A549 (cell line): ENCODE results near the gene INVS.

Source experiments
- CTCF ChIP-seq: fragments of >200 bp; sonication (Bioruptor Twin); formaldehyde crosslinking; IDR thresholded peaks from 3 replicates; pipeline ENCODE4 v1.5.1; 2016
- MAFK ChIP-seq: fragments of 450-650 bp; IDR thresholded peaks from 2 replicates; pipeline ENCODE4 v1.6.1; 2014; ENCODE audit not compliant: partially characterized antibody
- POLR2A ChIP-seq: IDR thresholded peaks from 2 replicates; pipeline ENCODE4 v1.6.1; 2012; ENCODE audit warnings: mild to moderate bottlenecking, low read length
- ZSCAN20 ChIP-seq: fragments of 250-450 bp; sonication (Bioruptor Pico); IDR thresholded peaks from 2 replicates; pipeline ENCODE4 v1.8.0; 2022; ENCODE audit warnings: mild to moderate bottlenecking, moderate library complexity

- TF ChIP-seq CTCF (no peak), POLR2A (no peak), ZSCAN20 (CRISPR knock-in tag) (no peak), MAFK (no peak)
These were observed 15.0 kb upstream of the INVS start for GRCh38 chr9:100084128-100084453.
